ENCODE results near the gene MTX3. TPM values are rescaled to one million over a fixed set of nuclear protein-coding genes. Genes with fewer than 3 reads are reported as not detected.

Gene MTX3
- total and polyA plus RNA-seq, 10 of the 15 experiments (the other 5 are each of a cell fraction or from before 2014, with no cell fraction given) = 1.8 to 18.9 (median 9.3) TPM

- Histone ChIP-seq H2AFZ (ENCODE audit: control insufficient read depth, low read depth, low read length) (no peak overlapping the region), H3K27ac (ENCODE audit: control insufficient read depth, insufficient read depth) (no peak overlapping the region), H3K9me3 (replicated peaks; ENCODE audit: control insufficient read depth, insufficient read depth, low read length) (no peaks in the 10 kb centered on the region), H3K4me2 (ENCODE audit: control insufficient read depth, insufficient read depth) (no peak overlapping the region), H3K27me3 (replicated peaks in 1 of 2; ENCODE audit: control insufficient read depth in 2 of 2, insufficient read depth in 2 of 2, low read length in 1 of 2) (no peaks in the 10 kb centered on the region; a peak in 1 of 4 replicates), H3K36me3 (ENCODE audit: control insufficient read depth in 2 of 2, insufficient read depth in 2 of 2, low read length in 1 of 2) (no peaks in the 10 kb centered on the region), H3K4me1 (ENCODE audit: control insufficient read depth, insufficient read depth, low read length) (no peaks in the 10 kb centered on the region), H4K20me1 (ENCODE audit: control insufficient read depth, insufficient read depth) (no peaks in the 10 kb centered on the region), H3K9ac (ENCODE audit: control insufficient read depth, insufficient read depth, low read length) (no peak overlapping the region), H3K79me2 (ENCODE audit: control insufficient read depth, insufficient read depth, low read length) (no peaks in the 10 kb centered on the region), H3K4me3 (no peak overlapping the region)
- BruUV-seq (replicated peaks) = no TSS peak
- intact Hi-C loops (cut with micrococcal nuclease; ENCODE audit: unreplicated experiment) (no loop called here), in situ Hi-C loops (cut with MboI) (no loop called here)
- FAIRE-seq (no peak), ATAC-seq (no peak), DNase-seq (ENCODE audit: low read depth, low spot score) (no peak)
- WGBS (ENCODE audit: insufficient coverage, insufficient replicate concordance, low lambda C conversion rate, missing lambda C conversion rate) = 43% methylated on average over 10 of the region's 10 CpGs
- ChIA-PET SMC1A (ENCODE audit: uncharacterized antibody, unreplicated experiment) (no interaction called here), RAD21 (ENCODE audit: unreplicated experiment) (interaction anchor here (1.0 kb wide), 1 partner anchor 27 kb away, joined by 3 read pairs; no protein-coding TSS in a partner anchor), CTCF (interaction anchor here (0.6 to 0.7 kb wide), 2 partner anchors 14 to 111 kb away, joined by 3 read pairs; no protein-coding TSS in a partner anchor), POLR2A (no interaction called here)
- no peak for TF ChIP-seq BMI1 (IDR thresholded peaks at IDR 0.05; ENCODE audit: borderline replicate concordance)
- no peak for TF ChIP-seq FOXK2 (IDR thresholded peaks at IDR 0.05)
- no peak for TF ChIP-seq USF1 (IDR thresholded peaks at IDR 0.05; ENCODE audit: borderline replicate concordance, extremely low read length, insufficient read depth, low read depth, low read length)
- TF ChIP-seq ESRRA (IDR thresholded peaks at IDR 0.05; ENCODE audit: low read length) = no peak
- no peak for TF ChIP-seq ZBTB11 (CRISPR knock-in tag; IDR thresholded peaks at IDR 0.05)
- no peak for TF ChIP-seq BCL3 (IDR thresholded peaks at IDR 0.05; ENCODE audit: borderline replicate concordance, insufficient read depth, low read depth, low read length, poor library complexity, severe bottlenecking)
- no peak for TF ChIP-seq SUZ12 (IDR thresholded peaks at IDR 0.05; ENCODE audit: unreplicated experiment)
- TF ChIP-seq TARDBP (IDR thresholded peaks at IDR 0.05; ENCODE audit: borderline replicate concordance) = no peak
- TF ChIP-seq ELK1 (IDR thresholded peaks at IDR 0.05; ENCODE audit: low read depth, low read length) = no peak
- TF ChIP-seq PKNOX1 (IDR thresholded peaks at IDR 0.05) = no peak
- TF ChIP-seq MEF2B (IDR thresholded peaks at IDR 0.05; ENCODE audit: partially characterized antibody, poor library complexity, severe bottlenecking) = no peak
- TF ChIP-seq SREBF2 (IDR thresholded peaks at IDR 0.05; ENCODE audit: low read length) = no peak
- TF ChIP-seq BACH1 (IDR thresholded peaks at IDR 0.05; ENCODE audit: borderline replicate concordance) = no peak
- no peak for TF ChIP-seq POLR2AphosphoS2 (IDR thresholded peaks at IDR 0.05; ENCODE audit: low read depth, low read length)
Observed at GRCh38 chr5:79963261-79964061, 27.6 kb downstream of the MTX3 start.

Measured in GM12878 (cell line).